ENCODE measurements around the gene MT1F.

MT1F gene

GRCh38 chr16:56628486-56629350 is 29.0 kb upstream of the MT1F start:
- Histone ChIP-seq H4K20me1 (ENCODE audit: low read depth, low read length) (no peaks in the 10 kb centered on the region), H2AFZ (ENCODE audit: low read depth, low read length, severe bottlenecking) (no peak overlapping the region), H3K36me3 (ENCODE audit: low read length) (no peaks in the 10 kb centered on the region), H3K9me2 (replicated peaks; ENCODE audit: insufficient read depth, low read length) (no peaks in the 10 kb centered on the region), H3K79me2 (ENCODE audit: insufficient read depth, low read length) (no peaks in the 10 kb centered on the region), H3K9me3 (ENCODE audit: insufficient read depth, low read length) (no peaks in the 10 kb centered on the region), H3K4me2 (ENCODE audit: low read depth, low read length, poor library complexity, severe bottlenecking) (no peak overlapping the region), H3K27ac (ENCODE audit: low read depth, low read length) (no peak overlapping the region), H3F3A (ENCODE audit: insufficient read depth) (no peaks in the 10 kb centered on the region), H3K27me3 (ENCODE audit: low read length) (no peaks in the 10 kb centered on the region), H3K4me3 (ENCODE audit: insufficient read depth, low read length, poor library complexity, severe bottlenecking) (no peak overlapping the region), H3K9ac (ENCODE audit: low read length) (no peak overlapping the region)
- TF ChIP-seq CTCF (IDR thresholded peaks at IDR 0.05; ENCODE audit: insufficient read depth, low read length, poor library complexity, severe bottlenecking) (no peak), EZH2phosphoT487 (conservative IDR thresholded peaks at IDR 0.05; ENCODE audit: low read length) (no peak)

DNA sequence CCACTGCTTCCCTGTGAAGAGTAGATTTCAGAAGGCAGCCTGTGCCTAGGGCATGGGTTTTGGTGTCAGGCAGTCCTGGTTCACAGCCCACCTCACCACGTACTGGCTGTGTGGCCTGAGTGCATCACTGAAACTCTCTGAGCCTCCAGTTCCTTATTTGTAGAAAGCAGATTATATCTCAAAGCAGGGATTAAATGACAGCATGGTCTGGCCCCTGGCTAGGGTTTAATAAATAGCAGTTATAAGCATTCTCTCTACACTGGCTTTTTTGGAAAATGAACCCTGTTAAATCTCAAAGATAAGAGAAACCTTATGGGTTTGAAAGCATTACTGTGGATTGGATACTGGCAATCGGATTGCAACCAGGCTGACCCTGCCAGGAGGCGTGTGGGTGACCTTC is 28.2 kb upstream of the MT1F start:
- no peak overlapping the region for H3K4me3 ChIP-seq (ENCODE audit: insufficient read depth, low read length, poor library complexity, severe bottlenecking)
- H3K9me2 ChIP-seq (replicated peaks; ENCODE audit: insufficient read depth, low read length): no peaks in the 10 kb centered on the region
- H3K27me3 ChIP-seq (ENCODE audit: low read length): no peaks in the 10 kb centered on the region
- H3F3A ChIP-seq (ENCODE audit: insufficient read depth): no peaks in the 10 kb centered on the region
- no peaks in the 10 kb centered on the region for H3K36me3 ChIP-seq (ENCODE audit: low read length)
- H3K9me3 ChIP-seq (ENCODE audit: insufficient read depth, low read length): no peaks in the 10 kb centered on the region
- H3K4me2 ChIP-seq (ENCODE audit: low read depth, low read length, poor library complexity, severe bottlenecking): no peak overlapping the region
- no peak overlapping the region for H3K27ac ChIP-seq (ENCODE audit: low read depth, low read length)
- H4K20me1 ChIP-seq (ENCODE audit: low read depth, low read length): no peaks in the 10 kb centered on the region
- no peaks in the 10 kb centered on the region for H3K79me2 ChIP-seq (ENCODE audit: insufficient read depth, low read length)
- no peak for TF ChIP-seq EZH2phosphoT487 (conservative IDR thresholded peaks at IDR 0.05; ENCODE audit: low read length)
- TF ChIP-seq CTCF (IDR thresholded peaks at IDR 0.05; ENCODE audit: insufficient read depth, low read length, poor library complexity, severe bottlenecking): no peak
- H3K9ac ChIP-seq (ENCODE audit: low read length): no peak overlapping the region
- no peak overlapping the region for H2AFZ ChIP-seq (ENCODE audit: low read depth, low read length, severe bottlenecking)

- H3K36me3 ChIP-seq (ENCODE audit: low read length): no peaks in the 10 kb centered on the region
- H3K9ac ChIP-seq (ENCODE audit: low read length): no peak overlapping the region
- H3K79me2 ChIP-seq (ENCODE audit: insufficient read depth, low read length): no peaks in the 10 kb centered on the region
- no peak overlapping the region for H3K27ac ChIP-seq (ENCODE audit: low read depth, low read length)
- no peak overlapping the region for H2AFZ ChIP-seq (ENCODE audit: low read depth, low read length, severe bottlenecking)
- H3K9me2 ChIP-seq (replicated peaks; ENCODE audit: insufficient read depth, low read length): no peaks in the 10 kb centered on the region
- TF ChIP-seq CTCF (IDR thresholded peaks at IDR 0.05; ENCODE audit: insufficient read depth, low read length, poor library complexity, severe bottlenecking) (no peak), EZH2phosphoT487 (conservative IDR thresholded peaks at IDR 0.05; ENCODE audit: low read length) (no peak)
- no peak overlapping the region for H3K4me3 ChIP-seq (ENCODE audit: insufficient read depth, low read length, poor library complexity, severe bottlenecking)
- no peak overlapping the region for H3K4me2 ChIP-seq (ENCODE audit: low read depth, low read length, poor library complexity, severe bottlenecking)
- H3K9me3 ChIP-seq (ENCODE audit: insufficient read depth, low read length): no peaks in the 10 kb centered on the region
- H3K27me3 ChIP-seq (ENCODE audit: low read length): no peaks in the 10 kb centered on the region
- no peaks in the 10 kb centered on the region for H3F3A ChIP-seq (ENCODE audit: insufficient read depth)
- H4K20me1 ChIP-seq (ENCODE audit: low read depth, low read length): no peaks in the 10 kb centered on the region
These were observed 27.6 kb upstream of the MT1F start for GRCh38 chr16:56630134-56630533.
